ENCODE data around the gene KCNQ5. TPM values are rescaled to one million over a fixed set of nuclear protein-coding genes. Genes with fewer than 3 reads are reported as not detected.

Gene KCNQ5
- total RNA-seq, 1 donor from 2014 or later: 1.2 TPM

DNA sequence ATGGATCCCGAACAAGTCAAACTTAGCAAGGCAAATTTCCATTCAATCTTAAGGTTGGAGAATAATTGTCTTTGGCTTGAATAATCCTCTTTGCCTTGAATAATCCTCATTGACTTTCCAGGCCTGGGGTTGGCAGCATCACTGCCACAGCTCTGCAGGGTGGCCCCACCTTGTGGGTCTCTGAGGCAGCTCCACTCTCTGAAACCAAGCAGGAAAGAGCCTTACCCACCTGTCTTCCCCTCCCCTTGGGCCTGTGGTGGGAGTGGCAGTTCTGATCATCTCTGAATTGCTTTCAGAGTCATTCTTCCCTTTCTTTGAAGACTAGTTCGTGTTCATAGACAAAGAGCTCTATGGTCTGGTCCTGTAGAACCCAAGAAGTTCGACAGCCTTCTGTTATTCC lies 47.5 kb downstream of the KCNQ5 start:
- TF ChIP-seq, protein P1, sequence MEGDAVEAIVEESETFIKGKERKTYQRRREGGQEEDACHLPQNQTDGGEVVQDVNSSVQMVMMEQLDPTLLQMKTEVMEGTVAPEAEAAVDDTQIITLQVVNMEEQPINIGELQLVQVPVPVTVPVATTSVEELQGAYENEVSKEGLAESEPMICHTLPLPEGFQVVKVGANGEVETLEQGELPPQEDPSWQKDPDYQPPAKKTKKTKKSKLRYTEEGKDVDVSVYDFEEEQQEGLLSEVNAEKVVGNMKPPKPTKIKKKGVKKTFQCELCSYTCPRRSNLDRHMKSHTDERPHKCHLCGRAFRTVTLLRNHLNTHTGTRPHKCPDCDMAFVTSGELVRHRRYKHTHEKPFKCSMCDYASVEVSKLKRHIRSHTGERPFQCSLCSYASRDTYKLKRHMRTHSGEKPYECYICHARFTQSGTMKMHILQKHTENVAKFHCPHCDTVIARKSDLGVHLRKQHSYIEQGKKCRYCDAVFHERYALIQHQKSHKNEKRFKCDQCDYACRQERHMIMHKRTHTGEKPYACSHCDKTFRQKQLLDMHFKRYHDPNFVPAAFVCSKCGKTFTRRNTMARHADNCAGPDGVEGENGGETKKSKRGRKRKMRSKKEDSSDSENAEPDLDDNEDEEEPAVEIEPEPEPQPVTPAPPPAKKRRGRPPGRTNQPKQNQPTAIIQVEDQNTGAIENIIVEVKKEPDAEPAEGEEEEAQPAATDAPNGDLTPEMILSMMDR (conservative IDR thresholded peaks at IDR 0.05): no peak
- no peaks in the 10 kb centered on the region for H3K4me1 Mint-ChIP-seq
- no peak overlapping the region for H3K4me3 Mint-ChIP-seq
- no peaks in the 10 kb centered on the region for H3K36me3 Mint-ChIP-seq (ENCODE audit: low read depth)
- no peak for DNase-seq (ENCODE audit: low read depth, low spot score)
- no peak overlapping the region for H3K27ac Mint-ChIP-seq (ENCODE audit: unreplicated experiment)
- H3K27me3 Mint-ChIP-seq (ENCODE audit: low read depth): no peaks in the 10 kb centered on the region
- no peaks in the 10 kb centered on the region for H3K9me3 Mint-ChIP-seq

DNA sequence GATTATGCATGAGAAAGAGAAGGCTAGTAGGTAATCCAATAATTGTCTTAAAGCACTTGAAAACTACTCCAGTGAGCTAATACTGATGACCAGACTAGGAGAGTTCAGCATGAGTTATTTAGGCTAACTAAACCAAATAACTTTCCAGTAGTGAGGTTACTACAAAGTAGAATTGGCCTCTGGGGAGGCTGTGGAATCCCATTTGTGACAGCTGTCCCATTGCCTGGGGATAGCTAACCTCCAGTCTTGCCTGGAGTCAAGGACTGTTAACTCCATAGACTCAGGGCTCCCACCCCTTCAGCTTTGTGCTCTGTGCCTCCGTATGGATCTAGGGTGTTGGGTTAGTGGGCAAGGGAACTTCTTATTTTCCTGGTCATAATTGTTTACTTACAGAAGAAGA lies 51.0 kb downstream of the KCNQ5 start:
- no peak overlapping the region for H3K4me3 Mint-ChIP-seq
- no peak for DNase-seq (ENCODE audit: low read depth, low spot score)
- H3K4me1 Mint-ChIP-seq: no peaks in the 10 kb centered on the region
- no peaks in the 10 kb centered on the region for H3K9me3 Mint-ChIP-seq
- TF ChIP-seq, protein P1 (conservative IDR thresholded peaks at IDR 0.05): no peak
- H3K27ac Mint-ChIP-seq (ENCODE audit: unreplicated experiment): no peak overlapping the region
- H3K27me3 Mint-ChIP-seq (ENCODE audit: low read depth): no peaks in the 10 kb centered on the region
- H3K36me3 Mint-ChIP-seq (ENCODE audit: low read depth): no peaks in the 10 kb centered on the region

DNA sequence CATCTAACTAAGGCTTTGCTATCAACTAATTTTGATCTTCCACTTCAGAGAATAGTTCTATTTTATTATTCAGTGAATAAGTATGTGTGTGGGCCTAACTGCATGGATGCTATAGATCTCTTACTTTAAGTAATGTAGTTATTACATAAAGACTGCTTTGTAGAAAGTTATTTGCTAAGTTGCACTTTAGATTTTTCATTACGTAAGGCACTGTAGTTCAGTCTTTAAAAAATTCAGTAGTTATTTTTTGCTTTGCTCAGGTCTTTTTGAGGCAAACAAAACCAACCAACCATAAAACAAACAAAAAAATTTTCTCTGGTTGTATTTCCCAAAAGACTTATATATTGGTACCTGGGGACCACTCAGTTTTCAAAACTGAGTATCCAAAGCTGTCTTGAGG lies 53.0 kb downstream of the KCNQ5 start:
- no peaks in the 10 kb centered on the region for H3K27me3 Mint-ChIP-seq (ENCODE audit: low read depth)
- no peak for DNase-seq (ENCODE audit: low read depth, low spot score)

DNA sequence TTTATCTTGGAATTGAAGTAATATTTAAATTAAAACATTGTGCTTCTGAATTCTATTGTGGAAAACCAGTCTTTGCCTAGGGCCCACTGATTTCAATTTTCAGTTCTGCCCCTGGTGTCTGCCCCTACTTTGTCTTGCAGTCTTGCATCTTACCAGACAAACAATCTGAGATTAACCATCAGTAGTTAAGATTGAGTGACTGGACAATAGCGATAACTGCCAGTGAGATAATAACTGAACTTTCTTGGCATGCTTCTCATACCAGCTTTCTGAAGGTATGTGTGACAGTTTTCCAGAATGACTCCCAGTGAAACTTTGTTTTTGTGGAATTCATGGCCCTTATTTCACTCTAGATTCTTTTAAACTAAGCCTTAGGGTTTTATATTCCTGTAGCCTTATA lies 53.5 kb downstream of the KCNQ5 start:
- no peak overlapping the region for H3K4me3 Mint-ChIP-seq
- H3K27ac Mint-ChIP-seq (ENCODE audit: unreplicated experiment): no peak overlapping the region
- no peaks in the 10 kb centered on the region for H3K9me3 Mint-ChIP-seq
- H3K27me3 Mint-ChIP-seq (ENCODE audit: low read depth): no peaks in the 10 kb centered on the region
- TF ChIP-seq, protein P1 (conservative IDR thresholded peaks at IDR 0.05): no peak
- no peak for DNase-seq (ENCODE audit: low read depth, low spot score)
- H3K36me3 Mint-ChIP-seq (ENCODE audit: low read depth): no peaks in the 10 kb centered on the region
- H3K4me1 Mint-ChIP-seq: no peaks in the 10 kb centered on the region

More for the DNA sequence above, 53.0 kb downstream of the KCNQ5 start:
- no peaks in the 10 kb centered on the region for H3K4me1 Mint-ChIP-seq
- H3K27ac Mint-ChIP-seq (ENCODE audit: unreplicated experiment): no peak overlapping the region
- TF ChIP-seq, protein P1 (conservative IDR thresholded peaks at IDR 0.05): no peak
- no peak overlapping the region for H3K4me3 Mint-ChIP-seq
- no peaks in the 10 kb centered on the region for H3K9me3 Mint-ChIP-seq
- no peaks in the 10 kb centered on the region for H3K36me3 Mint-ChIP-seq (ENCODE audit: low read depth)

DNA sequence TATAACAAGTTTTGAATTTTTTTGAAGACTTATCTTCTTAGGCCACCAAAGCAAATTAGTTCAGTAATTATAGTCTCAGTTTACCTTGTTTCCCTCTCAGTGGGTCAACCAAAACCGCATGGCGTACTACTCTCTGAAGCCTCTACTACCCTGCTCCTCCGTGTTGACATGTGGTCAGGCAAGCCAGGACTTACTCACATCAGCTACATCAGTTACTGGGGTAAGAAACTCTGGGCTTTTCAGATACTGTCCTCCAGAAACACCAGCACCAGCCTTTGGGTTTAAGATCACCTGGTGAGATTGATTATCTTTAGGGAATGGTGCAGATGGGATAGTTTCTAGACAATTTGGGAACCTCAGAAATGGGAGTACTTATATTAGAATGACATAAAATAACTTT lies 55.1 kb downstream of the KCNQ5 start:
- Mint-ChIP-seq H3K9me3 (no peaks in the 10 kb centered on the region), H3K27ac (ENCODE audit: unreplicated experiment) (no peak overlapping the region), H3K4me3 (no peak overlapping the region), H3K36me3 (ENCODE audit: low read depth) (no peaks in the 10 kb centered on the region), H3K4me1 (no peaks in the 10 kb centered on the region), H3K27me3 (ENCODE audit: low read depth) (peaks cover 2% of the 10 kb centered on the region)
- TF ChIP-seq, protein P1 (conservative IDR thresholded peaks at IDR 0.05): no peak
- DNase-seq (ENCODE audit: low read depth, low spot score): no peak

DNA sequence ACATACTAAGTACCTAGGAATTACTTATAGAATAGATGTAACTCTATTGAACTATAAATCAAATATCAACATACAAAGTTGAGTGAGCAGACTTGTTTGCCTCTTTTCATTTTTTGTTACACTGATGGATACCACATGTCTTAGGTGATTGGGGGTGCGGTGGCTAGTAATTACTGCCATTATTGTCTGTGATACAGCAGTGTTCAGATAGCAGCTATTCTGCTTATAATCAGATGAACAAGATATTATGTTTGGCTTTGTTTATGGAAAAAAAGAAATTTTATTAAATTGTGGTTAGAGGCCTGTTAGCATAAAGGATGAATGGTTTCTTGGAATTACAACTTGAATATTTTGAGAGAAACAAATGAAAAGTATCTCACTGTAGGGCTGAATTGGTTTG lies 55.9 kb downstream of the KCNQ5 start:
- no peak for DNase-seq (ENCODE audit: low read depth, low spot score)
- Mint-ChIP-seq H3K9me3 (no peaks in the 10 kb centered on the region), H3K36me3 (ENCODE audit: low read depth) (no peaks in the 10 kb centered on the region), H3K4me1 (no peaks in the 10 kb centered on the region), H3K27me3 (ENCODE audit: low read depth) (peaks cover 2% of the 10 kb centered on the region), H3K4me3 (no peak overlapping the region), H3K27ac (ENCODE audit: unreplicated experiment) (no peak overlapping the region)
- TF ChIP-seq, protein P1 (conservative IDR thresholded peaks at IDR 0.05): no peak
